NCI-H187 (cell line): ENCODE measurements around the gene NOP9.

Experiments used
- DNase-seq, 2 experiments: peaks; one replicate each; lab custom pipeline; 2025; lab: John Stamatoyannopoulos, UW

NOP9 gene

GRCh38 chr14:24329073-24329663 is 29.5 kb downstream of the NOP9 start:
- no peak for DNase-seq

- no peak for DNase-seq
These were observed 30.1 kb downstream of the NOP9 start for GRCh38 chr14:24329736-24330135.

- DNase-seq = no peak
These were observed 31.5 kb downstream of the NOP9 start for GRCh38 chr14:24330973-24331674.

DNA sequence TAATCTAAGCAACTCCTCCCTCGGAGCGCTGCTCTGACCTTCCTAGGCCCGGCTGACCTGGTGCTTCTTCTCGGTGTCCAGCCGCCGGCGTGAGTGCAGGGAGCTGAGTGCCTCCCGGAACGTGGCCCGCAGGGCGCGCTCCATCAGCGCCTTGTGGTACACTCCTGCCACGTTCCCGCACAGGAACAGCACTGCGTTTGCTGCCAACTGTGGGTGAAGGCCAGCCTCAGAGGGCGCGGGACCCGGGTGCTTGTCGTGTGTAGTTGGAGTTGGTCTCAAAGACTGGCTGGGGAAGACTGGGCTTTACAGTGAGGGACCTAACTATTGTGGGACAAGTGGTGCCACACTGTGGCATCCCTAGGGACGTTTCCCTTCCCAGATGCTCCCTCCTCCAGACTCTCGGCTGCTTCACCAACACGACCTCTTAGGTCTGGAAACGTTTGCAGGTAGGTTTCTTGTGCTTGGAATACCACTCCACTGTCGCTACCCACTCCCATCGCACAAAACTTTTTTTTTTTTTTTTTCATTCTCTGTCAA is 32.1 kb downstream of the NOP9 start:
- DNase-seq = no peak

DNA sequence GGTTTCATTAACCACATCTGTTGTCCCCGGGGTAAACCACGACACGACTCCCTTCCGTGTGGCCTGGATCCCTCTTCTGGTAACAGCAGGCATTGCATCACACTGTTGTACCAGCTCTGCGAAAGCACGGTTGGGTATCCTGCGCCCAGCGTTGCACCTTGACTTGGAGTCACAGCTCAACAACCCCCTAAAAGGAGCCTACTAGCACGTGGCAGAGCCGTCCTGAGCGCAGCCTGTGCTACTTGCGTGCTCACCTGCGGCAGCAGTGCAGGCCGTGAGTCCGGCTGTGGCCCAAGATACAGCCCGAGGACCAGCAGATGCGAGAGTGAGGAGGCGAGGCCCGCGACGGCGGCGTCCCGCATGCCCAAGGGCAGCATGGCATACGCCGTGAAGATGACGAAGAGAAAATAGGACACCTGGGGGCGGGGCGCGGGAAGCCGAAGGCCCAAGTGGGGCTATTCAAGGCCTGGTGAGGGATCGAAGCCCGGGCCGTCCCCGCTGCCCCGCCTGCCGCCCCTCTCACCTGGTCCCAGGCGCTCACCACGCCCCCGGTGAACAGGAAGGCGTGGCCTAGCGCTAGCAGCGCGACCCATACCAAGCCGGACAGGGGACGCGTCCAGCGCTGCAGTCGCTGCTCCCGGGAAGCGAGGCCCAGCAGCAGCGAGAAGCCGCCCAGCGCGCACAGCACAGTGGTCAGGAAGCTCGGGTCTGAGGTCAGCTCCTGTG is 32.8 kb downstream of the NOP9 start:
- DNase-seq = peak; percentile 26 to 41

DNA sequence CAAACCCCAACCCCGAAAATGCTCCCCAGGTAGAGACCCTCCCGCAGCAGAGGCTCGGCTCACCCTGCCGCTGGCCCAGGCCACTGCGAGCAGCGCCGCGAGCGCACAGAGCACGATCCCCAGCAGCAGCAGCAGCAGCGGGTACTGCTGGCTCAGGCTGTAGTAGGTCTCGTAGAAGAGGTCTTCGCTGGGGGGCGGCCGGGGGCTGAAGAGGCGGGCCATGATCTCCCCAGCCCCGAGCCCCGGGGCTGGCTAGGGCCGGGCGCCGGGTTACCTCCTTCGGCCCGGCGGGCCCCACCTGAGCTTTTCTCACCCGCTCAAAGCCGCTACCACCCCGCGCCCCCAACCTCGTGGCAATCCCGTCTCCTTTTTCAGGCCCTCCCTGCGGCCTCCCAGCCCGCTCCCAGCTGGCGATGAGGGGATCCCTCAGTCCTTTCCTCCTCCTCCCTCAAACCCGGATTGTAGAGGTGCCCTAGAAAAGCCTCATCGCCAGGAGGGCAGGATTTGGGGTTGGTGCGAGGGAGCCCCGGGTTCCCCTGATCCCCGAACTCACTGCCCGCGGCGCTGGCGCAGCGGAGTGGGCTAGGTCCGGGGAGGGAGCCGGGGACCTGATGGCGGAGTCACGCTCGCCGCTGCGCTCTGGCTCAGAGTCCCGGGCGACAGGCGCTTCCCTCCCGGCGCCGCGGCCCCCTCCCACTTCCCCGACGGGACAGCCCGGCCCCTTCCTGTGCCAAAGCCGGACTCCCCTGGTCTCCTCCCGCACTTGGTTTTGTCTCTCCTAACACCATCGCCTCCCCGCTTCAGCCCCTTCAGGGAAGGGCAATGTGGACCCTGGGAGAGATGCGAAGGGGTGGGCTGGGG is 35.0 kb downstream of the NOP9 start, which contains the start of gene ADCY4:
ADCY4 (minus strand) TSS at position 641 of the 861 bp plus-strand sequence; CDS start at position 222, 419 bp downstream.
- no peak for DNase-seq

- no peak for DNase-seq
These were observed 36.0 kb downstream of the NOP9 start for GRCh38 chr14:24335461-24336171.

- no peak for DNase-seq
These were observed 37.6 kb downstream of the NOP9 start for GRCh38 chr14:24337144-24337823.

DNA sequence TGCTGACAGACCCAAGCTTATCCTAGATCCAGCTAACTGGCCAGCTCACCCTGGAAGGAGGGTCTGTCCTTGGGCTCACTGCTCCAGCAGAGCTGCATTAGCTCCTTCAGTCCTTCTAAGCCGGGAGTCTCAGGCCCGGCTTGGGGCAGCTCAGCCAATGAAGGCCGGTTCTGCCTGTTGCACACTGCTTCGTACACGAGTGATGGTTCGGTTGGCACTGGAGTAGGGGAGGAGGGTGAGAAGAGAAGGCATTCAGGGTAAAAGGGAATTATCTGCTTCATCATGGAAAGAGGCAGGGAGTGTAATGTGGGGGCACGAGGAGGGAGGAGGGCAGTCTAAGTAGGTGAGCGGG is 38.1 kb downstream of the NOP9 start:
- DNase-seq = no peak

- DNase-seq = no peak
These were observed 39.2 kb downstream of the NOP9 start for GRCh38 chr14:24338843-24339242.

DNA sequence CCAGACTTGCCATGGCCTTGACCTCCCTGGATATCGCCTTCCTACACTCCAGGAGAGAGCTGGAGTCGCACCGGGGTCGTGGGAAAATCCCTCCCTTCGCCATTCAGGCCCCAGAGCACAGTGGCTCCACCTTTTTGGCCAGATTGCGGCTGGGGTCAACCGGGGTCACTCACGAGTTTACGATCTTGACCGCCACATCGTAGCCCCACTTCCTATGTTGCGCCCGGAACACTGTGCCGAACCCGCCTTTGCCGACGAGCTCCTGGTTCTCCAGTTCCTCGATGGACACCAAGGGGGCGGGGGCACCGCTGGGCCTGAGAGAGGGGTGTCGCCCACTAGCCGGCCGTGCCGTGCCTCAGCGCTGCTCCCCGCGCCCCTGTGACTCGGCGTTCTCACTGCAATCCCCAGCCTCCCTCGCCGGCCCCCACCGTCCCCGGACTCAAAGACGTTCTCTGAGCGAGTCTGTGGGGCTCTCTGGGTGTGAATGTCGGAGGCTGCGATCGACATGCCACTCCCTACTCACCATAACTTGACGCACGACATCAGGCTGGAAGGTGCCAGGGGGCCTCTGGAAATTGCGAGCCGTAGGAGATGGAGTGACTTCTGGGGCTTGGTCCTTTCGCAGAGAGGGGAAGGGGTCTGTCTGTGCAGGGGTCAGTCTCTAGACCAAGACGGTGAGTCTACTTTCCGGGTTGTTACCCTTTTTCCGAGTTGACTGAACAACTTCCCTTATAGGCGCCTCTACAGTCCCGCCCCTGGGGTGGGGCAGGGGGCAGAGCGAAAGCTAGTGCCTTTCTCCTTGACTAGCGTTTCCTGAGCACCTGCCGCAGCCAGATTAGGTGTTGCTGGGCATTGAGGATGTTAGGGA is 39.9 kb downstream of the NOP9 start, which contains the start of gene RIPK3:
RIPK3 (minus strand) TSS at position 708 of the 868 bp plus-strand sequence; CDS start at position 543, 165 bp downstream.
- DNase-seq = no peak

DNA sequence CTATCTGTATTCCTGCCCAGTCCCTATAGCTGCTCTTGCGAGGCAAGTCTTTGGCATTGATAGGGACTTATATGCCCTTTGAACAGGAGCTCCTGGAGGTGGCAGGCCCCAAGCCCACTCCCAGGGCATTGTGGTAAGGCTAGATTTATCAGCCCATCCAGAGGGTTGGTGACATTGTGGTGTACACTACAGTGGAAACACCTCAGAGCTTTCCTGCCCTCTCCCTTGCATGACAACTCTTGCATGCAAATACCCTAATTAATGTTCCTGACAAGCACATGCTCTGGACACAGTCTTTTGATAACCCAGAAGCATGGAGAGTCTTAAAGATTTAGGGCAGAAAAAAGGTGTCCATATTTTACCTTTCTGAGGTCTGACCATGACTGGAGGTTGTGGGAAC is 41.0 kb downstream of the NOP9 start:
- DNase-seq = no peak

DNA sequence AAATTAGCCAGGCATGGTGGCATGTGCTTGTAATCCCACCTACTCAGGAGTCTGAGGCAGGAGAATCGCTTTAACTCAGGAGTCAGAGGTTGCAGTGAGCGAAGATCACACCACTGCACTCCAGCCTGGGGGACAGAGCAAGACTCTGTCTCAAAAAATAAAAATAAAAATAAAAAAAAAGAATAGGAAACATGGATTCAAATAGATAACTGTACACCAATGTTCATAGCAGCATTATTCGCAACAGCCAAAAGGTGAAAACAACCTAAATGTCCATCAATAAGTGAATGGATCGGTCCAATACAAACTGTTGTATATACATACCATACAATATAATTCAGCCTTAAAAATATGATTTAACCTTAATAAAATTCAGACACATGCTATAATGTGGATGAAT is 43.2 kb downstream of the NOP9 start:
- no peak for DNase-seq

- DNase-seq = no peak
These were observed 44.4 kb downstream of the NOP9 start for GRCh38 chr14:24343795-24344660.

DNA sequence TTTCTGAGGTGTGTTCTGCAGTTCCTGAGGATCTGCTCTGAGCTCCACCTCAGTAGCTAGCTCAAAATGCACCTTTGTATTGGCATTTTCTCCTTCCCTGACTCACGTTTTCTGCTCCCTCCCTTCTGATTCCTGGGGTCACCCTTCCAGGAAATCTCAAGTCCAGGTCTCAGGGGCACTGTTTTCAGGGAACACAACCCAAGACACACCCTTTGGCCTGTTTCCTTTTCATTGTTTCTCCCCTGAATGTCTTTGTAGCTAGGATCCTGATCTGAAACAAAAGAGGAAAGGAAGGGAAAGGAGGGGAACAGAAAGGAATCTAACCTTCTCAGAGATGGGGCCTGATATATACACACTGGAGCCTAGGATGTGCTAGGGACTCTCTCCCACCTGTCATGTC is 47.5 kb downstream of the NOP9 start:
- no peak for DNase-seq

DNA sequence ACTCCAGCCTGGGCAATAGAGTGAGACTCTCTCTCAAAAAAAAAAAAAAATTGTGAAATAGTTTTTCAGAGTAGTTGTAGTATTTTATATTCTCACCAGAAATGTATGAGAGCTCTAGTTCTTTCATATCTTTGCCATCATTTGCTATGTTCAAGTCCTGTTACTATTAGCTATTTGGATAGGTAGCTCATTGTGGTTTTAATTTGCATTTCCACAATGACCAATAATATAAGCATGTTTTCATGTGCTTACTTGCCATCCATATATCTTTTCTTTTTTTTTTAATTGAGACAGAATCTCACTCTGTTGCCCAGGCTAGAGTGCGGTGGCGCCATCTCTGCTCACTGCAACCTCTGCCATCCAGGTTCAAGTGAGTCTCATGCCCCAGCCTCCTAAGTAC is 48.5 kb downstream of the NOP9 start:
- DNase-seq = no peak

DNA sequence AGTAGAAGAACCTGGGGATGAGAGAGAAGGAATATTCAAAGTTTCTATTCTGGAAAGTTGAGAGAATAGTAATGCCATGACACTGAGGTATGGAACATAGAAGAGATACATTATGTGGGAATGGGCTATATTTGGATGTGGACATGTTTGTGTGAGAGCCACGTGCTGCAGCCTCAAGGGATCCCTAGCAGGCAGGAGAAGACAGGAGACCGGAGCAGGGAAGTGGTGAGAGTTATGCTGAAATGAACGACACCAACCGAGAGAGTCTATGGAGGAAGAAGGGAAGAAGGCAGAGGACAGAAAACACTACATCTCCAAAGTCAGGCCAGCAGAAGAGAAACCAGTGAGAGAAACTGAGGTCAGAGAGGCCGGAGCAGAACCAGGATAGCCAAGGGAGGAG is 50.1 kb downstream of the NOP9 start:
- no peak for DNase-seq

- no peak for DNase-seq
These were observed 51.9 kb downstream of the NOP9 start for GRCh38 chr14:24351517-24351916.
